HG03439 (cell line): ENCODE measurements around the gene LSAMP.

Experiments used
- ATAC-seq: cut with Tn5 transposase; IDR thresholded peaks from one replicate; pipeline ENCODE4 v1.9.1; 2021; ENCODE audit warnings: mild to moderate bottlenecking, moderate library complexity; ENCODE audit not compliant: unreplicated experiment

The LSAMP gene

DNA sequence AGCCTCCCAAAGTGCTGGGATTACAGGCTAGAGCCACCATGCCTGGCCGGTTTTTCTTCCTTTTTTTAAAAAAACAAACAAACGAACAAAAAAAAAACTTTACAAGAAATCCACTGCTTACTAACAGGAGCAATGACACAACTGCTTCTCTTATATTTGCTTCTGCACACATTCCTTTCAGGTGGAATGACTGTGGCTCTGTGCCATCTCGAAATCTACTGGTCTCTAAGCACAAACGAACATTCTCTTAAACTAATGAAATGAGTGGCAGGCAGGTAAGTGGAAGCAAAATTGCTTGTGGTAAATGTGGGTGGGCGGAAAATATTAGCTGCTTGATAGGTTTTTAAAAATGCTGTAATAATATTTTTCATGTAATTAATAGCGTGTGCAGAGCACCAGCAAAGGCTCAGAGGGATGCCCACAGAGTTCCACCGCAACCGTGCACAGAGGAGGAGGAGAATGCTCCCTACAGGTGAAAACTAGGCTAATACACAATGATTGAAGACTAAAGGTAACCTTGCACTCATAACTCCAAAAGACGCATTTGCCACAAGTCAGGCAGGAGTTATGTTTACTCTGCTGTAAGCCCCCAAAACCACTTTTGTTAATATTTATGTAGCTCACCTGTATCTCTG is 77.4 kb downstream of the LSAMP start:
- ATAC-seq: no peak

DNA sequence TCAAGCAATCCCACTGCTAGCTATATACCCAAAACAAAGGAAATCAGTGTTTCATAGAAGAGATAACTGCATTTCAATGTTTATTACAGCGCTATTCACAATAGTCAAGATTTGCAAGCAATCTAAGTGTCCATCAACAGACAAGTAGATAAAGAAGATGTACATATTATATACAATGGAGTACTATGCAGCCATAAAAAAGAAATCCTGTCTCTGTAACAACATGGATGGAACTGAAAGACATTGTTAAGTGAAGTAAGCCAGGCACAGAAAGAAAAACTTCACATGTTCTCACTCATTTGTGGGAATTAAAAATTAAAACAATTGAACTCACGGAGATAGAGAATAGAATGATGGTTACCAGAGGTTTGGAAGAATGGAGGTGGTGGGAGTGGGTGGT is 89.2 kb downstream of the LSAMP start:
- ATAC-seq: no peak

DNA sequence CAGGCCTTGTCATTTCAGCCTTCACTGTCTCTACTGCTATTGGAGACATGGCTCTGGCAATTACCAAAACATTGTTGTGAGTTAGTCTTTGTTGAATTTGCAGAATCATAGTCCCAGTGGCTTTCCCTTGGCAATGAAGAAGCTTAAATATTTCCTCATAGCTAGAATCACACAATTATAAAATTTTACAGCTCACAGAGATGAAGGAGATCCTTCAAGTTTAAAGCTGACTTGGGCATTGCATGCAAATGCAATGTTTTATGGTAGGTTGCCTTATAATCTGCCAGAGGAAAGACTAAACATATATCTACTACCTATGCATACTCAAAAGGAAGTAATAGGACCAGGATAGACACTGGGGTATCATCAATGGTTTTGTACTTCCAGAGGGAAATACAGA is 90.9 kb downstream of the LSAMP start:
- ATAC-seq: no peak

DNA sequence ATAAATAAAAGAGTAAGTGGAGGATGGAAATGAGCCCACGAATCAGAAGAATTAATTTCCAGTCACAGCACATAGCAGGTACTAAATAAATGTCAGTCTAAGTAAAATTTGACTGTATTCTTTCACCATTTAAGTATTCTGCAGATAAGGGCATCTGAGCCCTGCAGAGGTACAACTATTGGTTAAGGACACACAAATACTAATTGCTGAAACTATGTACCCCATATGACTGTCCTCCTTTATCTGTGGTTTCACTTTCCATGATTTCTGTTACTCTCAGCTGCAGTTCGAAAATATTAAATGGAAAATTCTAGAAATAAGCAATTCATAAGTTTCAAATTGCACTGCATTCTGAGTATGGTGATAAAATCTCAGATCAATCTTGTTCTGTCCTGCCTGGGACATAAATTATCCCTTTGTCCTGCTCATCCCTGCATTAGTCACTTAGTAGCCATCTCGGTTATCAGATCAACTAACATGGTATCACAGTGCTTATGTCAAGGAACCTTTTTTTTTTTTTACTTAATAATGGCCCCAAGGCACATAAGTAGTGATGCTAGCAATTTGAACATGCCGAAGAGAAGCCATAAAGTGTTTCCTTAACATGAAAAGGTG is 95.1 kb downstream of the LSAMP start:
- no peak for ATAC-seq

DNA sequence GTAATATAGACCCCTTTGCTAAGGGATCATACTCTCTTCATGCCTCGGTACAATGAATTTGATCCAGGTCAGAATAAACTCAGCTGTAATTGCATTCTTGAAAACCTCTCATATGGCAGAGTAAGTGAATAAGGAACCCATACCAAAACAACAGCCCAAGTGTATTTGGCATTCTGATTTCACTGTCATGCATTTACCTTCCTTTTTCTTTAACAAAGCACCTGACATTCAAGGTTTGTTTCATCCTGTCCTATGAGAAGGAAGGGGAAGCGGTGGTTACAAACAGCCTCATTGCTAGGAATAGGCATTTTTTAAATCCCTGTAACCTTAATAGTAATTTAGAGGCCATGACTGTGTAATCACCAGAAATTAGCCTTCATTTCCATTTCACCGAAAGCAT is 97.1 kb downstream of the LSAMP start:
- ATAC-seq: no peak

DNA sequence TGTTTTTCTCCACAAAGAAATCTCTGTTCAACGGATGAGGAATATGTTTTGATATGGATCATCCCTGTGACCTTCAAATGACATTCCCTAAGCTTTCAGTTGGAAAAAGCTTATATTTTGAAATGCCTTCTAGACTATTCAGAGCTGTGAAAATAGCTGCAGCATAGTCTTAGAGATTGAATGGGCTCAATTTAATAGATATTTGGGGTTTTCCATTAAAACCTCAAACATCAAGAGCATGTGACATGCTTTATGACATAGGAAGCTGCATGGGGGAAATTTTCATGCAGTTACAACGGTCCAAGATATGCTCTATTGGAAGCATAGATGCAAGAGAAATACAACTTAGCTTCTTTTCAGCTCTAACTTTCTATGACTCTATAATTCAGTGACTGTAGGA is 102.8 kb downstream of the LSAMP start:
- no peak for ATAC-seq

DNA sequence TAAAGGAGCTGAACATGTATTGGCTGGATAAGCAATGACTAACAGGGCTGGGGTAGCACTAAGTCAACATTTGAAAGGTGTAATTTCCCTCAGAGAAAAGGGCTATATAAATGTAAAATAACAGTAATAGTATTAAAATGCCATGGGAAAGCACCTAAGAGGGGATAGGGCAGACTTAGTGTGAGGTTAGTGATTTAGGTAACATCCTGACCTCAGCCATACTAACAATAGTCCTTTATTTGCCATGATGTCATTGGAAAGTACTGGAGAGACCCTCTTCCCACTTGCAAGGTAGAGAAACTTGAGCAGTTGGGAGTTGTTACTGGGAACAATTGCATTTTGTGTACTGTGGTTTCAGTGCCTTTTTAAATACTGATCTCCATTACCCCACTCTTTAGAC is 103.4 kb downstream of the LSAMP start:
- no peak for ATAC-seq

DNA sequence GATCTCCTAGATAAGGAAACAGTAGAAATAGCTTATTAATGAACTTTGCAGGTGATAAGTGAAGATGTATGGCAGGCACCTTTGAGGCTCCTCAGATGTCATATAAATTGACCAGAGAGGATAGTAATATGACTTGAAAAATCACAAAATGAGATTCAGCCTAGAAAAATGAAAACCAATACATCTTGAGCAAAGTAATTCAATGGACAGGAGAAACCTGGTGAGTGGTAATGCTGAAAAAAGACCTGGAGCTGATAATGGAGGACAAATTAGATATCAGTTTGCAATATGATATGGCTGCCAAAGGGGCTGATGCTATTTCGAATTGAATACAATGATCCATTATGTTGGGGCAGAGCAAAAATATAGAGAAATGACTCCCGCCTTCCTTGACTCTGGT is 103.9 kb downstream of the LSAMP start:
- no peak for ATAC-seq

DNA sequence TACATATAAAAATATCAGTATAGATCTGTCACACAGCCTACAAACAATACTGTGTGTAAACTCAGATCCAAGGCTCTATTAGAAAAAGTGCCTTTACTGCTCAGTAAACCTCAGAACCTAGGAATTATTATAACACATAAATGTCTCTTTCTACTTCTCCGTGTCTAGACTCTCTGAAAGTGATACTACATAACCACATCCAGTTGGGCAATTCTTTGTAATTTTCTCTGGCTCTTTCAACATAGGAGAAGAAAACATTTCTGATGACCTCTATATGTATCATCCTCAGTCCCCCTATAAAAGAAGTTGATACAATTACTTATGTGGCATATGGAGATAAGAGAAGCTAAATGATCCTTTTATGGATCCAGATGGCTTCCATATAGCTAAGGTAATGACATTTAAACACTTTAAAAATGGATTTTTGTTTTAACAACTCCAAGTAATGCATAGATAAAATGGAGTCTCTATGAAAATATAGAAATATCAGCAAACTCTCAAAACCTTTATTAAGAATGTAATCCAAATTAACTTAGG is 104.5 kb downstream of the LSAMP start:
- no peak for ATAC-seq

DNA sequence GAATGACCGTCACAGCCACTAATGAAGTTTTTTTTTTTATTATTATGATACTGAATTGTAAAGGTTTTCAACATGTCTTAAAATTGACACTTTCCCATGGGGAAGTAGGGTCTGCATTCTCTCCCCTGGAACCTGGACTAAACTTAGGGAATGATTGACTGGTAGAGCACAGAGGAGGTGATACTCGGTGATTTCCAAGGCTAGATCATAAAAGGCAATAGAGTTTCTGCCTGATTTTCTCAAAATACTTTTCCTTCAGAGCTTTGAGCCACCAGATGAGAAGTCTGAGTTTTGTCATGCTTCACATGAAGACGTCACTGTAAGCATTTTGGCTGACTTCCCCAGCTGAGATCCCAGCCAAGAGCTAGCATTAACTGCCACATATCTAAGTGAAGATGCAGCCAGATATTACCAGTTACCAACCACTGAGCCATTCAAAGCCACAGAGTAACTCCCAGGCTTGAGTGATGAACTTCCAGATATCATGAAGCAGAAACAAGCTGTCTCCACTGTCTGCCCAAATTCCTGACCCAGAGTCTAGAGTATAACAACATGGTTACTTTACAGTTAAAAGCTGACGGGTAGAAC is 105.8 kb downstream of the LSAMP start:
- ATAC-seq: no peak

DNA sequence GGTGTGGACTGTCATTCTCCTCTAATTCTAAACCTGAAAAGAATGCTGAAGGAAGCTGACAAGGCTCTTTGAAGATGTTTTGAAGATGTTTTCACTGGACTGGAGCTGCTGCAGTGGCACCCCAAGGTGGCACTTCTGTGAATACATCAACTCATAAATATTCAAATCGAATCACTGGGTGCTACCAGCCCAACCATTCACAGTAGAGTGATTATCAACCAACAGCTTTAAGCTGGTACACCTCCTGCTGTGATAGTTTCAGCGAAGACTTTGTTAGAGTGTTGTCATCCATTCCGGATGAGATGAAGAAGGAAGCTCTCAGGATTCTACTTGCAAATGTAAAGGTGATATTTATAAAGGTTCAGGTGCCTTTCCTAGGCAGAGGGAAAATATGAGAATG is 106.6 kb downstream of the LSAMP start:
- ATAC-seq: no peak

DNA sequence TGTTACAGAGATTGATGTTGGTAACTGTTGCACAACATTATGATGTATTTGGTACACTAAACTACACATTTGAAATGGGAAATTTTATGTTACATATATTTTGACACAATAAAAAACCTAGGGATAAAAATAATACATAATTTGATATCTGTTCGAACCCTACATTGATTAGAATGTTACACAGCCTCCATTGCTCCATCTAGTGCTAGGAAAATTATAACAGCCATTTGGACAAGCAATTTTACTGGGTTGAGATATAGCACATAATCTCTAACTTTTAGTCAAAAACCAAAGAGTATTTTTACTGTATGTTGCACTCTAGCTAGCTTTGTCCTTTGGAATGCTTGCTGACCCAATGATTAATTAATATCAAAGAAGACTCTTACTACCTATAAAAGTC is 108.1 kb downstream of the LSAMP start:
- no peak for ATAC-seq

DNA sequence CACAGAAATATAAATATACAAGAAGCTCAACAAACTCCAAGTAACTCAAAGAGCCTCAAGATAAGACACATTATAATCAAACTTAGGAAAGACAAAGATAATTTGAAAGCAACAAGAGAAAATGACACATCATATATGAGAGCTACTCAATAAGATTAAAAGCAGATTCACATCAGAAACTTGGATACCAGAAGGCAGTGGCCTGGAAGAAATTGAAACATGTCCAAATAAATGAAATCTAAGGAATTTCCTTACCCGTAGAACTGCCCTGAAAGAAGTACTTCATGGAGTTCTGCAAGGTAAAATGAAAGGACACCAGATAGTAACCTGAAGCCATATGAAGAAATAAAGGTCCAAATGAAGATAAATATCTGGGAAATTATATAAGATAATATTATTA is 113.9 kb downstream of the LSAMP start:
- no peak for ATAC-seq

DNA sequence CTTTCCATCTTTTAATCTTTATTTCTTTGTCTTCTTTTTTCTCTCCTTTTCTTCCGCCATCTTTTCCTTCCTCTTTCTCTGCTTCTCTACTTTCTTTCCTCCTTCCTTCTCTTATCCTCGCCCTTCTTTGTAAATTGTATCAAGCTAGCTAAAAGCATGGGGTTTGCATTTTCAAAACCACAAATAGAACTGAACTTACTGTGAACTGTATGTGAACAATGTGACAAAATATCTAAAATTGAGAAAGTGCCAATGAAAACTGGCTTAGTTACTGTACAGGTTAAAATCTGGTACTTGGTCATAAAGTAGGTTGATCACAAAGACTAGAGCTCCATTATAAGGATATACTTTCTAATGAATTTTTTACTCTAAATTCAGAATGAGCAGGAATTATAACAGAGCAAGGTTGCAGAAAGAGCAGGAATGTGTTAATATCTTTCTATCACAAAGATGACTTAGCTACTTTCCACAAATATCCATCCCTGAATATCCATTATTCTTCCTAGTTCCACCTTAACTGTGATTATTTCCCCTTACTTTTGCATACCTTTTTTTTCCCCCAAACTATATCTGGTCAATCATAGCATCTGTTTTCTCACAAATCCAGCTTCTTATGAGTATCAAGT is 122.4 kb downstream of the LSAMP start:
- no peak for ATAC-seq

DNA sequence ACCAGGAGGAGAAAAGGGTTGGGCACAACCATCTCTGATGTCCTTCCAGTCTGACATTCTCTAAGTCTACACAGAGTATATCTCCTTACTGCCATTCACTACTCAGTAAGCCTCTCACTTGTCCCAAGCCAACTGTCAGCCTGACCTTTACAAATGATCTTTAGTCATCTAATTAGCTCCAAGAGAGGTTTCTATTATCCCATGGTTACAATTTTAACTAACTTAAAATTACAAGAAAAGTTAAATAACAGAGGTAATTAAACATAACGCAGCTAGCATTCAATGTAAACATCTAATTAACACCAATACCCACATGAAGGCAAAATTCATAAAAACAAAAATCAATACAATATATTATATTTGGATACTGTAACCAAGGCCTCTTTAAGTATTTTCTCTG is 126.9 kb downstream of the LSAMP start:
- ATAC-seq: no peak

DNA sequence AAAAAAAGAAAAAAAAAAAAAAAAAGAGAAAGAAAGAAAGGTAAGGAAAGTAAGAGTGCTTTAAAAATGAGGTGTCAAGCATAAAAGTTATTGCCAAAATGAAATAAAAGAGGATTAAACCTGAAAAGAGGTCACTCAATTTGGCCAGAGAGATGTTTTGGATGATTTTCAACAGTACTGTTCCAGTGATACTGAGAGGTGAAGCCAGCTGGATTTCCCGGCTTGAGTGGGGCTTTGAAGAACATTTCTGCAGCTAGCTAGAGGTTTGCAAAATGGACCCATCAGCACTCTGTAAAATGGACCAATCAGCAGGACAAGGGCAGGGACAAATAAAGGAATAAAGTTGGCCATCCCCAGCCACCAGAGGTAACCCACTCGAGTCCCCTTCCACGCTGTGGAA is 128.5 kb downstream of the LSAMP start:
- ATAC-seq: no peak

DNA sequence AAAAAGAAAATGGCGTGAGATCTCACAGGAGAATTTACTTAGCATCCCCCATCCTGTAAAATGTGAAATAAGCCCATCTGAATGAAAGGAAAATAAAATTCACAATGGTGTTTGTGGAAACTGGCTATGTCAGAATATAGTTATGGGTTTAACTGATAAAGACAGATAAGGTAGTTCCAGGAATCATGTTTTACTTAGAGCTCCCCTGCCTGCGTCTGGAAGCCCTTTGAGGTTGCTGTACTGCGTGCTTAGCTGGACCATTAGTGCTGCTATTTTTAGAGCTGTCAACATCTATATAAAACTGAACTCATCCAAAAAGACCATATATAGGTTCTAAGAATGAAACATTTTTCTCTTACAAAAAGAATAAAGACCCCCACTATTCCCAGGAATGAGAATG is 130.8 kb downstream of the LSAMP start:
- no peak for ATAC-seq

DNA sequence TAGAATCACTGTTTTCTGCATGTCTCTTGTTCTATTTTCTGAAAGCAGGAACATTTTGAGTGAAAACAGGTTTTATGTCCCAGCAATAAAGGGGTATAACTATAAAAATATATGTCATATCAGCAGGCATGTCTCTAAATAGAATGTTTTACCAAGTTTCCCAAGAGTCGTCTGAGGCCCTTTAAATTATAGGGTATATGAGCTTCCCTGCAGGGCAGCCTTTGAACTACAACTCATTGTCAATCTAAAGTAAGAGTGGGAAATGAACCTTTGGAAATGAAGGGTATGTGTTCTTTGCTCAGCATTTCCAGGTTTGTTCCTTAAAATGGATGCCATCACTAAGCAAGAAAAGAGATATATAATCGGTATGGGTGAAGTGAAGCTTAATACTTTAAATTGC is 138.6 kb downstream of the LSAMP start:
- no peak for ATAC-seq

DNA sequence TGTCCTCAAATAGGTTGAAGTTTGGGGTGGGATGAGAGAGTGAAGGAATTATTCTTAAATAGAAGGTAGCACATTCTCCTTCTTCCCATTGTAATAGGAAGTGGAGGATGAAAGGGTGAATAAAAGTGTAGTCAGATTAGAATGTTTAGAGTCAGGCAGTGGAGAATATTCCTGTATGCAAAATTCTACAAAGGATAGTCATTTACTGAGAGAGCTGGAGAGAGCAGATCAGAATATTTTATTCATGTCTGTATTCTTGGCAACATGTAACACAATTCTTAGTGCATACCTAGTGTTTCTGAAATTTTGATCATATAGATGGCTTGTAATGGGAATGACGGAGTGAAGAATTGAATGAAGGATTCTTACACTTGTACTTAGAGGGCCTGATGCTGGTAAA is 139.1 kb downstream of the LSAMP start:
- no peak for ATAC-seq

DNA sequence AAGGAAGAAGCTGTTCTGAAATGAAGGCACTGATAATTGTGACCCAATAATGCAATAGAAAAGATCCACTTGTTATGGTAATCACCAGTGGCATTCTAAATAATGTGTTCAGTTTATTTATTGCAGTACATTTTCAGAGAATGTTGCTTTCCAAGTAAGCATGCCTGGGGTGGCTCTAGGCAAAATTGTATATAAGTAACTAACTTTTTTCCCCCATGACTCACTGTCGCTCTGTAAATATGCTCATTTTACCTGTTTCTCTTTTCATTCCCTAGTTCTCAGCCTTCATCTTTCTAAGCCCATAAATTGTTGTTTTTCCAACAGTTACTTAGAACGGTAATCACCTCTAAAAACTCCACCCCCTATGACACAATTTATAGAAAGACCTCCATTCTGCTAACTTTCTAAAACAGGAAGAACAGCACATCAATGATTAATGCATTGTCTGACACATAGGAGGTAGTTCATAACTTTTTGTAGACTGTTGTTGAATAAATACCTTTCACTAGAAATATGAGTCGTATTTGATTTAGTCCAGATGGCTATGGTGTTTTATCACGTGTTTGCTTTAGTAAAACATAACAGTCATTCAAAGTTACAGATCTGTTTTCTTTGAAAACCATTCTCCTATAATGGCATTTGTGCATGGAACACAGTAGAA is 143.1 kb downstream of the LSAMP start:
- no peak for ATAC-seq

DNA sequence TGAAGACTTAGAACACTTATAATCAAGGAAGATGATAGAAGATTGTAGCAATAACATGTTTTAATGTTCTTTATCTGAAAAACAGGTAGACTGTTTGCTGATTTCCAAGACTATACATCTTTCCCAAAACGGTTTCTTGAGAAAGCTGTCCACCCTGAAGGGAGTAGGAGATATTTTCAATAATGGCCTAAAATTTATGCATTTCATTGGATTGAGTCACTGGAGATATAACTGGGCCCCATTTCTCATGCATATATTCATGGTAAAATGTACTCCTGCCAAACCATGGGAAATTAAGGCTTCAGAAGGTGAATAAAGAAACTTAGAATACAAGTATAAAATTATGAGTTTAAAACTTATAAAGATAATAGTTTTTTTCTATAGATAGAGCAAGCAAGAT is 143.9 kb downstream of the LSAMP start:
- ATAC-seq: no peak

DNA sequence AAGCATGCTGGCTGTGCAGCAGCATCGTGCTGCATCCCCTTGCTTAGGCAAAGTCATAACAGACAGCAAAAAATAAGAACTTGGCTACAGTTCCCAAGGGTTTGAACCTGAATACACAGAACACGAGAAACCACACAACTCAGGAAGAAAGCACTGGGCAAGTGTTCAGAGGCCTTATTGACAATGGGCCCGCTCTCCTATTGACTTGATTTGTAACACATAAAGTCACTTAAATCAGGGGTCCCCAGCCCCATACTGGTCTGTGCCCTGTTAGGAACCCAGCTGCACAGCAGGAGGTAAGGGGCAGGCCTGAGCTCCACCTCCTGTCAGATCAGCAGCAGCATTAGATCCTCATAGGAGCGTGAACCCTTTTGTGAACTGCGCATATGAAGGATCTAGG is 145.1 kb downstream of the LSAMP start:
- ATAC-seq: no peak
